ENCODE data around the gene PNMA8B.

PNMA8B gene

GRCh38 chr19:46480415-46480814, 15.3 kb downstream of the PNMA8B start:
- no peak overlapping the region for H3K27ac ChIP-seq (ENCODE audit: extremely low read depth, low read depth, low read length)
- H3K9me3 ChIP-seq (ENCODE audit: control insufficient read depth, insufficient read depth, low read depth, low read length) = no peaks in the 10 kb centered on the region
- H3K4me1 ChIP-seq (ENCODE audit: control insufficient read depth, insufficient read depth, low read length) = peaks cover 6% of the 10 kb centered on the region
- POLR2A ChIA-PET = interaction anchor here (1.0 kb wide), 1 partner anchor 67 kb away, joined by 4 read pairs; the partner anchor contains the start of gene CCDC8
- no peak for TF ChIP-seq ZNF133 (tag by site-specific recombination; IDR thresholded peaks at IDR 0.05)
- TF ChIP-seq ZNF398 (tag by site-specific recombination; IDR thresholded peaks at IDR 0.05) = 0 out of 2 replicates have a peak, but pooled peaks have one; percentile 18
- H3K36me3 ChIP-seq (ENCODE audit: control insufficient read depth in 2 of 2, insufficient read depth in 1 of 2, low read length in 2 of 2) = no peaks in the 10 kb centered on the region; a peak in 1 of 3 replicates
- CTCF ChIA-PET = interaction anchor here (6.7 kb wide), 2 partner anchors 80 to 85 kb away, joined by 46 to 51 read pairs; no protein-coding TSS in a partner anchor
- no peak overlapping the region for H3K4me3 ChIP-seq (ENCODE audit: low read depth, low read length)

- Histone ChIP-seq H3K36me3 (ENCODE audit: control insufficient read depth in 2 of 2, insufficient read depth in 1 of 2, low read length in 2 of 2) (no peaks in the 10 kb centered on the region; a peak in 1 of 3 replicates), H3K4me3 (ENCODE audit: low read depth, low read length) (no peak overlapping the region), H3K9me3 (ENCODE audit: control insufficient read depth, insufficient read depth, low read depth, low read length) (no peaks in the 10 kb centered on the region), H3K4me1 (ENCODE audit: control insufficient read depth, insufficient read depth, low read length) (peaks cover 6% of the 10 kb centered on the region), H3K27ac (ENCODE audit: extremely low read depth, low read depth, low read length) (no peak overlapping the region)
- POLR2A ChIA-PET = interaction anchor here (1.0 kb wide), 1 partner anchor 65 kb away, joined by 3 read pairs; the partner anchor contains the start of gene CCDC8
- peak; percentile 19; the same call in 1 of the 2 replicates for TF ChIP-seq ZFHX2 (tag by site-specific recombination; conservative IDR thresholded peaks at IDR 0.05)
- no peak for TF ChIP-seq ZNF140 (tag by site-specific recombination; IDR thresholded peaks at IDR 0.05)
- CTCF ChIA-PET = interaction anchor here (0.5 to 1.4 kb wide), 5 partner anchors 36 to 1588 kb away, joined by 3 to 4 read pairs (median 4); partner anchors contain the start of gene TOMM40
Observed at GRCh38 chr19:46478356-46478986, 17.2 kb downstream of the PNMA8B start.

DNA sequence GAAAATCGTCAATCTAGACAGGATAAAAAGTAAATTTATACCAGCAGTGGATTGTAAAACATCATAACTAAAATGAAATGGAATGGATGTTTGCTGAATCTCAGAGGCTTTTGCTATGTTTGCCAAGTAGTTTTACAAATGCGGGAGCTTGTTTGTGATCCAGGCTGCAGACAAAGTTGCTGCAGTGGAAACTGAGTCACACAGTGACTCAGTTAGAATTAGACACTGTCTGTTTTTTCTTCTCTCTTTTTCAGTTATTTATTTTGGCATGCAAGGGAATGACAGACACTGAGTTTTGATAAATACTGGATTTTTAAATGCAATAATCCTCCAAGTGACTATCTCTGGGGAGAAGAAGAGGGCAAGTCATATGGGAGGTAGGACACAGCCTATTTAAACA, 19.7 kb downstream of the PNMA8B start:
- no peak overlapping the region for H3K27ac ChIP-seq (ENCODE audit: extremely low read depth, low read depth, low read length)
- ChIA-PET CTCF (interaction anchor here (0.6 to 2.2 kb wide), 6 partner anchors 12 to 1275 kb away, joined by 3 to 8 read pairs (median 6); no protein-coding TSS in a partner anchor), POLR2A (interaction anchor here (0.5 kb wide), 1 partner anchor 21 kb away, joined by 5 read pairs; no protein-coding TSS in a partner anchor)

DNA sequence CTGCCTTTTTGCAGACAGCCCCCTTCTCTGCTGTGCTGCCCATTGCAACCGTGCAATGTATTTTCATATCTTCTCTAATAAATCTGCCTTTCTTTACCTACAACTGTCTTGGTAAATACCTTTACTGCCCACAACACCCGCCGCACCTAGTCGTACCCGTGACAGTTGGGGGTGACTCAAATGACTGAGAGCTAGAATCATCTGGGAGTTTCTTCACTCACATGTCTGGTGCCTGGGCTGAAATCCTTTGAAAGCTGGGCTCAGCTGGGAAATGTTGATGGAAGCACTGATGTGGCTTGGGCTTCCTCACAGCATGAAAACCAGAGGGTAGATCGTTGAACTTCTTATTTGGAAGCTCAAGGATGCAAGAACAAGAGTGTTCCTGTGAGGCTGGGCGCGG, 21.5 kb downstream of the PNMA8B start:
- H3K4me3 ChIP-seq (ENCODE audit: low read depth, low read length) = no peak overlapping the region
- no peak overlapping the region for H3K27ac ChIP-seq (ENCODE audit: extremely low read depth, low read depth, low read length)
- no peaks in the 10 kb centered on the region for H3K9me3 ChIP-seq (ENCODE audit: control insufficient read depth, insufficient read depth, low read depth, low read length)
- peaks cover 0 to 8% of the 10 kb centered on the region in 2 experiments; a peak in 1 of 3 replicates for H3K36me3 ChIP-seq (ENCODE audit: control insufficient read depth in 2 of 2, insufficient read depth in 1 of 2, low read length in 2 of 2)
- ChIA-PET POLR2A (interaction anchor here (0.6 to 2.0 kb wide), 2 partner anchors 61 to 73 kb away, joined by 3 to 5 read pairs; partner anchors contain the start of gene CCDC8), CTCF (interaction anchor here (0.7 to 1.0 kb wide), 4 partner anchors 40 to 742 kb away, joined by 3 to 6 read pairs (median 4); no protein-coding TSS in a partner anchor)
- TF ChIP-seq SP2 (tag by site-specific recombination; IDR thresholded peaks at IDR 0.05) (no peak), ZNF777 (tag by site-specific recombination; IDR thresholded peaks at IDR 0.05; ENCODE audit: borderline replicate concordance) (no peak), ZNF148 (tag by site-specific recombination; IDR thresholded peaks at IDR 0.05; ENCODE audit: borderline replicate concordance) (no peak)
- H3K4me1 ChIP-seq (ENCODE audit: control insufficient read depth, insufficient read depth, low read length) = no peaks in the 10 kb centered on the region; the same call in 1 of the 2 replicates

More for the DNA sequence above, 19.7 kb downstream of the PNMA8B start:
- Histone ChIP-seq H3K36me3 (ENCODE audit: control insufficient read depth in 2 of 2, insufficient read depth in 1 of 2, low read length in 2 of 2) (no peaks in the 10 kb centered on the region; a peak in 1 of 3 replicates), H3K4me1 (ENCODE audit: control insufficient read depth, insufficient read depth, low read length) (peaks cover 4% of the 10 kb centered on the region), H3K9me3 (ENCODE audit: control insufficient read depth, insufficient read depth, low read depth, low read length) (no peaks in the 10 kb centered on the region), H3K4me3 (ENCODE audit: low read depth, low read length) (no peak overlapping the region)
- TF ChIP-seq ZNF18 (tag by site-specific recombination; IDR thresholded peaks at IDR 0.05) (no peak), ZNF146 (tag by site-specific recombination; IDR thresholded peaks at IDR 0.05) (no peak), ZNF704 (tag by site-specific recombination; IDR thresholded peaks at IDR 0.05) (no peak)

Data from HEK293 (cell line).